CD14-positive monocyte (primary cell): ENCODE data around the gene NCDN. TPM values are rescaled to one million over a fixed set of nuclear protein-coding genes. Genes with fewer than 3 reads are reported as not detected.

Experiments
- DNase-seq, 3 donors: peaks; one replicate each; pipeline ENCODE4 v3.0.0-alpha.2; 2011 to 2022
- H2AFZ ChIP-seq: 2 replicates; pipeline ENCODE4 v1.6.0; 2012; ENCODE audit warnings: mild to moderate bottlenecking, low read depth, low read length, inconsistent platforms; ENCODE audit not compliant: insufficient read depth, poor library complexity, severe bottlenecking
- H3K27ac ChIP-seq, 2 donors: 1 replicate in 1 of 2; 2 replicates in 1 of 2; pipeline ENCODE4 v1.5.1; 2012 to 2013; ENCODE audit warnings: low read length in 2 of 2, control low read depth in 1 of 2, inconsistent platforms in 1 of 2, low read depth in 1 of 2, mild to moderate bottlenecking in 1 of 2
- H3K27me3 ChIP-seq, 2 donors: one replicate each; pipeline versions ENCODE4 v1.6.0 to v1.6.1; 2011 to 2013; ENCODE audit warnings: low read length in 2 of 2; ENCODE audit not compliant: control insufficient read depth in 2 of 2, insufficient read depth in 2 of 2
- H3K36me3 ChIP-seq, 2 donors: replicated peaks in 1 of 2; 1 replicate in 1 of 2; 2 replicates in 1 of 2; pipeline versions ENCODE4 v1.5.1 to v1.6.1; 2012 to 2013; ENCODE audit warnings: low read length in 2 of 2, control low read depth in 1 of 2, inconsistent platforms in 1 of 2, mild to moderate bottlenecking in 1 of 2; ENCODE audit not compliant: insufficient read depth in 2 of 2, control insufficient read depth in 1 of 2
- H3K4me1 ChIP-seq, 2 donors: 1 replicate in 1 of 2; 2 replicates in 1 of 2; pipeline versions ENCODE4 v1.5.1 to v1.6.1; 2012 to 2013; ENCODE audit warnings: low read length in 2 of 2, control low read depth in 1 of 2, inconsistent platforms in 1 of 2, mild to moderate bottlenecking in 1 of 2, moderate library complexity in 1 of 2; ENCODE audit not compliant: insufficient read depth in 2 of 2, control insufficient read depth in 1 of 2
- H3K4me2 ChIP-seq: replicated peaks from 2 replicates; pipeline ENCODE3; 2012; ENCODE audit warnings: low read length, moderate library complexity, mild to moderate bottlenecking; ENCODE audit not compliant: poor library complexity, severe bottlenecking; ENCODE audit errors: extremely low read depth
- H3K4me3 ChIP-seq, 3 experiments: fragments of 200-600 bp in 1 of 3; sonication (generic) in 1 of 3; replicated peaks in 1 of 3; 1 replicate in 2 of 3; 2 replicates in 1 of 3; pipeline ENCODE4 v1.5.1; 2011 to 2013; ENCODE audit warnings: low read length in 3 of 3, mild to moderate bottlenecking in 3 of 3, control low read depth in 2 of 3, low read depth in 2 of 3, inconsistent platforms in 1 of 3, moderate library complexity in 1 of 3
- H3K79me2 ChIP-seq: 2 replicates; pipeline ENCODE4 v1.6.0; 2012; ENCODE audit warnings: mild to moderate bottlenecking, control low read depth, inconsistent platforms, low read length, moderate library complexity; ENCODE audit not compliant: insufficient read depth
- H3K9ac ChIP-seq: 2 replicates; pipeline ENCODE4 v1.6.0; 2017; ENCODE audit warnings: low read length, mild to moderate bottlenecking; ENCODE audit not compliant: insufficient read depth, poor library complexity, severe bottlenecking
- H3K9me3 ChIP-seq, 2 donors: replicated peaks in 1 of 2; 1 replicate in 1 of 2; 2 replicates in 1 of 2; pipeline versions ENCODE4 v1.5.1 to v1.6.1; 2012 to 2013; ENCODE audit warnings: low read length in 2 of 2, control low read depth in 1 of 2; ENCODE audit not compliant: control insufficient read depth in 1 of 2, insufficient read depth in 1 of 2
- H4K20me1 ChIP-seq: 2 replicates; pipeline ENCODE4 v1.6.0; 2012; ENCODE audit warnings: mild to moderate bottlenecking, low read length, control low read depth, moderate library complexity; ENCODE audit not compliant: insufficient read depth
- H3K27ac Mint-ChIP-seq, 7 donors: one replicate each; pipeline ENCODE4 v1.8.0; 2020; ENCODE audit warnings: mild to moderate bottlenecking in 7 of 7, mixed read lengths in 7 of 7, moderate library complexity in 6 of 7, inconsistent platforms in 2 of 7
- H3K27me3 Mint-ChIP-seq, 3 donors: one replicate each; pipeline ENCODE4 v1.8.0; 2021 to 2022; ENCODE audit warnings: low read depth in 3 of 3, mild to moderate bottlenecking in 3 of 3, mixed read lengths in 3 of 3, moderate library complexity in 3 of 3, inconsistent platforms in 1 of 3
- H3K36me3 Mint-ChIP-seq, 2 donors: one replicate each; pipeline ENCODE4 v1.8.0; 2020; ENCODE audit warnings: mixed read lengths in 2 of 2, inconsistent platforms in 1 of 2, mild to moderate bottlenecking in 1 of 2
- H3K4me1 Mint-ChIP-seq: one replicate; pipeline ENCODE4 v1.8.0; 2020; ENCODE audit warnings: mild to moderate bottlenecking, mixed read lengths
- H3K4me3 Mint-ChIP-seq, 2 donors: one replicate each; pipeline ENCODE4 v1.8.0; 2020; ENCODE audit warnings: mild to moderate bottlenecking in 2 of 2, mixed read lengths in 2 of 2, moderate library complexity in 1 of 2
- H3K9me3 Mint-ChIP-seq, 7 donors: one replicate each; pipeline ENCODE4 v1.8.0; 2020 to 2022; ENCODE audit warnings: mixed read lengths in 7 of 7, mild to moderate bottlenecking in 6 of 7, moderate library complexity in 6 of 7, inconsistent platforms in 2 of 7
- WGBS: methylation state at CpG from one replicate; pipeline ENCODE4 v1.1.5; 2013; ENCODE audit warnings: missing lambda C conversion rate; ENCODE audit not compliant: insufficient coverage; 5-methylcytosine and 5-hydroxymethylcytosine counted together
- intact Hi-C, 2 donors: fragments of 100-400 bp; cut with micrococcal nuclease; formaldehyde crosslinking; loops; one replicate each; pipeline versions ENCODE4 v1.15.0 to v1.15.1; 2023
- polyA plus RNA-seq, 3 donors: library from polyadenylated mRNA; depleted of rRNA in 1 of 3; unstranded in 2 of 3; stranded (reverse) in 1 of 3; fragments of 300-500 nt in 2 of 3; fragments of >200 nt in 1 of 3; fragmentation: Illumina TruSeq in 2 of 3; gene quantifications; 1 replicate in 2 of 3; 2 replicates in 1 of 3; pipeline ENCODE4 v1.2.3, GENCODE V29; 2012 to 2021
- TF ChIP-seq, protein P1 (sequence below): fragments of 200-600 bp; IDR thresholded peaks from one replicate; pipeline ENCODE4 v1.8.0; 2022; ENCODE audit warnings: antibody characterized with exemption, mild to moderate bottlenecking

The NCDN gene
- polyA plus RNA-seq, 3 donors: 5.0 to 7.9 (median 7.0) TPM

DNA sequence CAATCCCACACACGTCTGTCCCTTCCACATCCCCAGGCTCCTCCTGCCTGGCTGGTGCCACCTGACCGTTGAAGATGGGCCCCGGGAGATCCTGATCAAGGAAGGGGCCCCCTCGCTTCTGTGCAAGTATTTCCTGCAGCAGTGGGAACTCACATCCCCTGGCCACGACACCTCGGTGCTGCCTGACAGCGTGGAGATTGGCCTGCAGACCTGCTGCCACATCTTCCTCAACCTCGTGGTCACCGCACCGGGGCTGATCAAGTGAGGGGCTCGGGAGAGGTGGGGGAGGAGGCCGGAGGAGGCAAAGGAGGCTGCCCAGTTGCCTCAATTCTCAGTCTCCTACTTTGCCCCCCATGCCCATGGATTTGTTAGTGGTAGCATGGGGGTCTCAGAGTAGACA is 5.6 kb downstream of the NCDN start:
- 3% methylated on average over 7 of the region's 12 CpGs for whole genome bisulfite sequencing
- intact Hi-C loops: loop anchor here in 1 of 2 donors (5.0 kb wide), 1 partner anchor 209 kb away; no protein-coding TSS in a partner anchor
- peaks cover 37% of the 10 kb centered on the region for H3K4me1 Mint-ChIP-seq

DNA sequence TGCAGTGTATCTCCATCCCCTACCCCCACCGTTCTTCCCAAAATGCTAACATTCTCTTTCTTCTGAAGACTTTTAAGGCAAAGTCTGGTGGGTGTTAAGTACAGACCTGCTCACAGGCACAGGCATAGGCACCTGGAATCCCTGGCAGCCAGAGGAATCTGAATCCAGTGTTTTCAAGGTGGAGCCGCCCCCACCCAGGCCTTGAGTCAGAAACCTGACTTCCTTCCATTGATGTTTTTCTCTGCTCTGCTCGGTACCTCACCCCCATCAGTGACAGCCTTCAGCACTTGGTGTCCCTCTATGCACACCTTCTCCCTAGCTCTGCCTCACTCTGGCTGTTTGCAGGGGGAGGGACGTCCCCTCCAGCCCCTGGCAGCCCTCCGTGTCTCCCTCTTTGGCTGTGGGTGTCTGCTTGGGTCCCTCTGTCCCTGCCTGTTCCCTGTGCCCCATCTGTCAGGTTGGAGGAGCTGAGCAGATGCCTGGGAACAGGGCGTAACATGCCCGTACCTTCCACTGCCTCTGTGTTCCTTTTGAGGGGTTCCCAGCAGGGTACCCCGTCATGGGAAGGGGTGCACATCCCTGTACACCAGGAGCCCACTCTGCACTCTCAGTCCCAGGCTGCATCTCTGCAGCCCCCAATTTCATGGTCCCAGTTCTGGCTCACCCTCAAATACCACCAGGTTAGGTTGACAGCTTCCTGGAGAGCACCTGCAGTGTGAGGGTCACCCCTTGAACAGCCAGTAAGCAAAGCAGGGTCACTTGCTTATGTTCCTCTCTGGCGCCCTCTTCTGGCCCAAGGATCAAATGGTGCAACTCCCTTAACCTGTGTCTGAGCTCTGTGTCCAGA is 6.7 kb downstream of the NCDN start:
- intact Hi-C loops: loop anchor here in 1 of 2 donors (5.0 kb wide), 1 partner anchor 208 kb away; no protein-coding TSS in a partner anchor
- Histone ChIP-seq H3K4me2 (no peak overlapping the region), H3K9ac (no peak overlapping the region), H3K4me1 (peaks cover 0 to 4% of the 10 kb centered on the region in 2 donors), H3K27ac (no peak overlapping the region), H4K20me1 (peaks cover 6% of the 10 kb centered on the region), H3K79me2 (no peaks in the 10 kb centered on the region), H3K4me3 (no peak overlapping the region), H2AFZ (no peak overlapping the region), H3K27me3 (no peaks in the 10 kb centered on the region), H3K36me3 (peaks cover 33 to 67% of the 10 kb centered on the region in 2 donors), H3K9me3 (no peaks in the 10 kb centered on the region)
- Mint-ChIP-seq H3K36me3 (peaks cover 53 to 61% of the 10 kb centered on the region in 2 donors), H3K27me3 (no peaks in the 10 kb centered on the region), H3K4me1 (peaks cover 34% of the 10 kb centered on the region), H3K4me3 (no peak overlapping the region), H3K9me3 (no peaks in the 10 kb centered on the region), H3K27ac (peak overlapping the region in 2 of 7 donors; percentile 43 to 59)
- 79% methylated on average over 7 of the region's 9 CpGs for WGBS
- DNase-seq: peak; percentile 63 to 77 (median 67)
- TF ChIP-seq, protein P1, sequence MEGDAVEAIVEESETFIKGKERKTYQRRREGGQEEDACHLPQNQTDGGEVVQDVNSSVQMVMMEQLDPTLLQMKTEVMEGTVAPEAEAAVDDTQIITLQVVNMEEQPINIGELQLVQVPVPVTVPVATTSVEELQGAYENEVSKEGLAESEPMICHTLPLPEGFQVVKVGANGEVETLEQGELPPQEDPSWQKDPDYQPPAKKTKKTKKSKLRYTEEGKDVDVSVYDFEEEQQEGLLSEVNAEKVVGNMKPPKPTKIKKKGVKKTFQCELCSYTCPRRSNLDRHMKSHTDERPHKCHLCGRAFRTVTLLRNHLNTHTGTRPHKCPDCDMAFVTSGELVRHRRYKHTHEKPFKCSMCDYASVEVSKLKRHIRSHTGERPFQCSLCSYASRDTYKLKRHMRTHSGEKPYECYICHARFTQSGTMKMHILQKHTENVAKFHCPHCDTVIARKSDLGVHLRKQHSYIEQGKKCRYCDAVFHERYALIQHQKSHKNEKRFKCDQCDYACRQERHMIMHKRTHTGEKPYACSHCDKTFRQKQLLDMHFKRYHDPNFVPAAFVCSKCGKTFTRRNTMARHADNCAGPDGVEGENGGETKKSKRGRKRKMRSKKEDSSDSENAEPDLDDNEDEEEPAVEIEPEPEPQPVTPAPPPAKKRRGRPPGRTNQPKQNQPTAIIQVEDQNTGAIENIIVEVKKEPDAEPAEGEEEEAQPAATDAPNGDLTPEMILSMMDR: peak; percentile 82

More for the DNA sequence above, 5.6 kb downstream of the NCDN start:
- Histone ChIP-seq H3K4me1 (peaks cover 6 to 15% of the 10 kb centered on the region in 2 donors), H3K36me3 (peaks cover 33 to 67% of the 10 kb centered on the region in 2 donors), H3K9ac (no peak overlapping the region), H4K20me1 (peaks cover 11% of the 10 kb centered on the region), H3K4me2 (no peak overlapping the region), H3K79me2 (no peaks in the 10 kb centered on the region), H3K9me3 (no peaks in the 10 kb centered on the region), H2AFZ (no peak overlapping the region), H3K27ac (no peak overlapping the region), H3K27me3 (no peaks in the 10 kb centered on the region), H3K4me3 (no peak overlapping the region)
- DNase-seq: no peak
- Mint-ChIP-seq H3K27me3 (no peaks in the 10 kb centered on the region), H3K4me3 (no peak overlapping the region), H3K27ac (no peak overlapping the region), H3K9me3 (no peaks in the 10 kb centered on the region), H3K36me3 (peaks cover 50 to 61% of the 10 kb centered on the region in 2 donors)
- TF ChIP-seq, protein P1: no peak
